ENCODE measurements around the gene KLK11.

- TF ChIP-seq CTCF (IDR thresholded peaks at IDR 0.05; ENCODE audit: insufficient read depth, low read depth, low read length) = no peak
- no peak for TF ChIP-seq EZH2 (IDR thresholded peaks at IDR 0.05; ENCODE audit: insufficient read depth, low read length)
Observed at GRCh38 chr19:51002542-51003311, 23.7 kb downstream of the KLK11 start.
